Measurements from ENCODE around the gene GMDS. TPM values are rescaled to one million over a fixed set of nuclear protein-coding genes. Genes with fewer than 3 reads are reported as not detected.

The GMDS gene
- total and polyA plus RNA-seq, 2 of the 13 experiments (the other 11 are each of a cell fraction or from before 2014, with no cell fraction given) = 64.4 to 112 TPM

DNA sequence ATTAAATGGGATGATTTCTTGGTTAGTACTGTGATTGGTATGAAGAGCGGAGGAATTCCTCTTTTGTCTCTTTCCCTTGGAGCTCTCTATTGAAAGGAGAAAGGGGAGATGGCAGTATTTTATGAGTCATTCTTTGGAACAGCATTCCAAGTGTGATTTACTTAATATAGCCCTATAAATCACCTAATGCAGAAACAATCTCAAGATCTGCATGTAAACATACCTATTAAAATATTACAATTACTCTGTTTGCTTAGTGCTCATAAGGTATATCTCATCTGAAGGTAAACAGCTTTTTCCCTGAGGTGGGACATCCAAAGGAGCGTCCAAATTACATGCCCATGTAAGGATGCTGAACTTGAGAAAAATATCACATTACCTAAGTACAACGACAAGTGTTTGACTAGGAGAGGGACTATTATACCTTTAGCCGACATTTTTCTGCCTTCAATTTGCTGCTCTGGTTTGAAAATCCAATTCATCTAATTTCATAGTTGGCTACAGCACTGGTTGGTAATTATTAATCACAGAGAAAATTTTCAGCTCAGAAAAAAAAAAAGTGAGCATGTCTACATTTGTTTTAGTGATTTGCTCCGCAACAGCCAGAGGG lies 406.7 kb downstream of the GMDS start:
- H3K4me3 ChIP-seq (replicated peaks in 1 of 3; ENCODE audit: insufficient read depth in 1 of 3, low read depth in 2 of 3, low read length in 3 of 3) = no peak overlapping the region
- CTCF ChIA-PET (ENCODE audit: low intra/inter-chr PET ratio, low total read pairs) = no interaction called here
- no TSS peak for BruUV-seq (replicated peaks)
- H3K27ac ChIP-seq (ENCODE audit: extremely low read length, insufficient read depth, low read length) = no peak overlapping the region
- no peak overlapping the region for H3K4me2 ChIP-seq (ENCODE audit: low read depth, low read length)
- H3K4me1 ChIP-seq (ENCODE audit: insufficient read depth, low read length) = no peaks in the 10 kb centered on the region
- H3K9ac ChIP-seq (ENCODE audit: insufficient read depth, low read depth, low read length) = no peak overlapping the region
- H2AFZ ChIP-seq (ENCODE audit: low read length) = no peak overlapping the region
- peaks cover 2 to 18% of the 10 kb centered on the region in 2 experiments; a peak in 4 of 5 replicates for H3K36me3 ChIP-seq (replicated peaks in 1 of 2; ENCODE audit: control insufficient read depth in 1 of 2, insufficient read depth in 2 of 2, low read length in 2 of 2)
- H4K20me1 ChIP-seq (ENCODE audit: insufficient read depth, low read length) = peaks cover 4% of the 10 kb centered on the region; the same call in 1 of the 2 replicates
- POLR2A ChIA-PET = no interaction called here
- TF ChIP-seq ZNF335 (CRISPR knock-in tag; IDR thresholded peaks at IDR 0.05) = no peak
- no peak for TF ChIP-seq ZBTB7B (CRISPR knock-in tag; IDR thresholded peaks at IDR 0.05)
- no peak for TF ChIP-seq KAT8 (CRISPR knock-in tag; IDR thresholded peaks at IDR 0.05)
- TF ChIP-seq, protein P1, sequence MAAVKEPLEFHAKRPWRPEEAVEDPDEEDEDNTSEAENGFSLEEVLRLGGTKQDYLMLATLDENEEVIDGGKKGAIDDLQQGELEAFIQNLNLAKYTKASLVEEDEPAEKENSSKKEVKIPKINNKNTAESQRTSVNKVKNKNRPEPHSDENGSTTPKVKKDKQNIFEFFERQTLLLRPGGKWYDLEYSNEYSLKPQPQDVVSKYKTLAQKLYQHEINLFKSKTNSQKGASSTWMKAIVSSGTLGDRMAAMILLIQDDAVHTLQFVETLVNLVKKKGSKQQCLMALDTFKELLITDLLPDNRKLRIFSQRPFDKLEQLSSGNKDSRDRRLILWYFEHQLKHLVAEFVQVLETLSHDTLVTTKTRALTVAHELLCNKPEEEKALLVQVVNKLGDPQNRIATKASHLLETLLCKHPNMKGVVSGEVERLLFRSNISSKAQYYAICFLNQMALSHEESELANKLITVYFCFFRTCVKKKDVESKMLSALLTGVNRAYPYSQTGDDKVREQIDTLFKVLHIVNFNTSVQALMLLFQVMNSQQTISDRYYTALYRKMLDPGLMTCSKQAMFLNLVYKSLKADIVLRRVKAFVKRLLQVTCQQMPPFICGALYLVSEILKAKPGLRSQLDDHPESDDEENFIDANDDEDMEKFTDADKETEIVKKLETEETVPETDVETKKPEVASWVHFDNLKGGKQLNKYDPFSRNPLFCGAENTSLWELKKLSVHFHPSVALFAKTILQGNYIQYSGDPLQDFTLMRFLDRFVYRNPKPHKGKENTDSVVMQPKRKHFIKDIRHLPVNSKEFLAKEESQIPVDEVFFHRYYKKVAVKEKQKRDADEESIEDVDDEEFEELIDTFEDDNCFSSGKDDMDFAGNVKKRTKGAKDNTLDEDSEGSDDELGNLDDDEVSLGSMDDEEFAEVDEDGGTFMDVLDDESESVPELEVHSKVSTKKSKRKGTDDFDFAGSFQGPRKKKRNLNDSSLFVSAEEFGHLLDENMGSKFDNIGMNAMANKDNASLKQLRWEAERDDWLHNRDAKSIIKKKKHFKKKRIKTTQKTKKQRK (IDR thresholded peaks at IDR 0.05; ENCODE audit: low read length) = no peak
- no peak for TF ChIP-seq NFYC (CRISPR knock-in tag; IDR thresholded peaks at IDR 0.05)
- no peak for TF ChIP-seq EZH2 (conservative IDR thresholded peaks at IDR 0.05; ENCODE audit: low read depth, low read length)
- TF ChIP-seq ZNF790 (CRISPR knock-in tag; IDR thresholded peaks at IDR 0.05; ENCODE audit: borderline replicate concordance) = no peak
- WGBS (ENCODE audit: low lambda C conversion rate) = 96% methylated on average over 5 of the region's 5 CpGs
- no peaks in the 10 kb centered on the region for H3K79me2 ChIP-seq (ENCODE audit: insufficient read depth, low read length)
- no peak for DNase-seq (ENCODE audit: low spot score)
- H3K27me3 ChIP-seq (ENCODE audit: control insufficient read depth in 1 of 2, insufficient read depth in 2 of 2, low read length in 2 of 2) = no peaks in the 10 kb centered on the region
- in situ Hi-C loops (cut with HindIII; ENCODE audit: extremely low pct_ligation_motif_present, low pct_unique_long_range_greater_than_20kb) (no loop called here), intact Hi-C loops (cut with micrococcal nuclease; ENCODE audit: unreplicated experiment) (no loop called here)
- FAIRE-seq = no peak
- no peak for ATAC-seq
- no peaks in the 10 kb centered on the region for H3K9me3 ChIP-seq (ENCODE audit: low read length)
